OCI-LY3 (cell line): ENCODE data around the gene NAT8L.

Experiments
- EZH2phosphoT487 ChIP-seq: fragments of 200-600 bp; shearing (Covaris generic); IDR thresholded peaks from 2 replicates; pipeline ENCODE4 v1.6.1; 2018; ENCODE audit warnings: antibody characterized with exemption, mixed run types, low read depth
- TF ChIP-seq, protein P1 (sequence below): fragments of 200-600, 300-600 bp; sonication (generic); IDR thresholded peaks from 2 replicates; pipeline ENCODE4 v1.5.1; 2014; ENCODE audit warnings: antibody characterized with exemption, low read length, low read depth

DNA sequence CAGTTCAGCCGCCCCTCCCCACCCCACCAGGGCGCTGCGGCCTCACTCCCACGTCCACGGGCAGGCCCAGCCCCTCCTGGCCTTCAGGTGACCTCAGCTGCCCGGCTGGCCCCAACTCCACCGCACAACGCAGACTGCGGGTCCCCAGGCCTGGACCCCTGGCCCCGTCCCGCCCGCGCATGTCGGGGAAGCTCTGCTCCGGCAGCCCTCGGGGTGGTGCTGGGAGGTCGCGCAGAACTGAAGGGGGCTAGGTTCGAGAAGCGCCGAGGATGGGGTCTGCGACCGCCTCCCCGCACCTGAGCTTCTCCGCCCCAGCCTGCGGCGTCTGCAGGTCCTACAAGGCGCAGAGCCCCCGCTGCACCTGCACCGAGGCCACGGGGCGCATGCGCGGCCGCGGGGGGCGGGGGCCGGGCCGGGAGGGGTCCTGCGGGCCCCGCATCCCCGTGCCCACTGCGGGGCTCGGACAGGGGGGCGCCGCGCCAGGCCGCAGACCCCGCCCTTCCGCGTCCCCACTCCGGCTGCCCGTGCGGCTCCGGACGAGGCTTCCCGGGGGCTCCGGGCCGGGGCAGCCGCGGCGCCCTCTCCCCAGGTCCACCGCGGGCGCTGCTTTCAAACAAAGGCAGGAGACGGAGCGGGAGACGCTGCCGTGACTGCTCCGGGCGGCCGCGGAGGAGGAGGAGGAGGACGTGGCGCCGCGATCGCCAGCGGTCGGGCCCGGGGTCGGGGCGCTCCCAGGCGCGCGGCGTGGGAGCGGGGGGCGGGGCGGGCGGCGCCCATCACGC, 672 bp upstream of the NAT8L start:
- no peak for TF ChIP-seq EZH2phosphoT487
- TF ChIP-seq, protein P1, sequence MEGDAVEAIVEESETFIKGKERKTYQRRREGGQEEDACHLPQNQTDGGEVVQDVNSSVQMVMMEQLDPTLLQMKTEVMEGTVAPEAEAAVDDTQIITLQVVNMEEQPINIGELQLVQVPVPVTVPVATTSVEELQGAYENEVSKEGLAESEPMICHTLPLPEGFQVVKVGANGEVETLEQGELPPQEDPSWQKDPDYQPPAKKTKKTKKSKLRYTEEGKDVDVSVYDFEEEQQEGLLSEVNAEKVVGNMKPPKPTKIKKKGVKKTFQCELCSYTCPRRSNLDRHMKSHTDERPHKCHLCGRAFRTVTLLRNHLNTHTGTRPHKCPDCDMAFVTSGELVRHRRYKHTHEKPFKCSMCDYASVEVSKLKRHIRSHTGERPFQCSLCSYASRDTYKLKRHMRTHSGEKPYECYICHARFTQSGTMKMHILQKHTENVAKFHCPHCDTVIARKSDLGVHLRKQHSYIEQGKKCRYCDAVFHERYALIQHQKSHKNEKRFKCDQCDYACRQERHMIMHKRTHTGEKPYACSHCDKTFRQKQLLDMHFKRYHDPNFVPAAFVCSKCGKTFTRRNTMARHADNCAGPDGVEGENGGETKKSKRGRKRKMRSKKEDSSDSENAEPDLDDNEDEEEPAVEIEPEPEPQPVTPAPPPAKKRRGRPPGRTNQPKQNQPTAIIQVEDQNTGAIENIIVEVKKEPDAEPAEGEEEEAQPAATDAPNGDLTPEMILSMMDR = no peak
